PC-3 (cell line): ENCODE data around the gene CDH6.

Experiments
- CTCF ChIP-seq: fragments of 300-600 bp; sonication (generic); conservative IDR thresholded peaks from 2 replicates; pipeline ENCODE4 v1.5.1; 2017; ENCODE audit warnings: antibody characterized with exemption, low read depth, mild to moderate bottlenecking, low read length
- EZH2 ChIP-seq: fragments of 300-600 bp; sonication (generic); IDR thresholded peaks from one replicate; pipeline ENCODE4 v1.6.1; 2017; ENCODE audit warnings: antibody characterized with exemption, mild to moderate bottlenecking, low read length; ENCODE audit not compliant: unreplicated experiment
- EZH2phosphoT487 ChIP-seq: fragments of 300-600 bp; sonication (generic); IDR thresholded peaks from 2 replicates; pipeline ENCODE4 v1.6.1; 2018; ENCODE audit warnings: mild to moderate bottlenecking, antibody characterized with exemption, low read length, borderline replicate concordance

GRCh38 chr5:31215236-31215635 is 21.8 kb downstream of the CDH6 start:
- no peak for TF ChIP-seq EZH2phosphoT487
- no peak for TF ChIP-seq CTCF
- no peak for TF ChIP-seq EZH2
